Cardiac muscle cell (in vitro differentiated cells and primary cell): ENCODE data around the gene ALDH1L1. TPM values are rescaled to one million over a fixed set of nuclear protein-coding genes. Genes with fewer than 3 reads are reported as not detected.

Source experiments
- DNase-seq, 2 donors: peaks; one replicate each; pipeline versions ENCODE4 v3.0.0 to v3.0.0-alpha.2; 2010 to 2017; ENCODE audit warnings: low read depth in 1 of 2, low spot score in 1 of 2
- H3K27ac ChIP-seq: fragments of 200-600 bp; sonication (generic); 2 replicates; pipeline ENCODE4 v1.5.1; 2016
- H3K27me3 ChIP-seq: fragments of 200-600 bp; sonication (generic); 2 replicates; pipeline ENCODE4 v1.6.0; 2016; ENCODE audit warnings: control low read depth
- H3K36me3 ChIP-seq: fragments of 200-600 bp; sonication (generic); 2 replicates; pipeline ENCODE4 v1.5.1; 2016; ENCODE audit warnings: control low read depth
- H3K4me1 ChIP-seq: fragments of 200-600 bp; sonication (generic); 2 replicates; pipeline ENCODE4 v1.8.1; 2017; ENCODE audit warnings: low read depth, mild to moderate bottlenecking, mixed run types
- H3K4me3 ChIP-seq: fragments of 200-600 bp; sonication (generic); 2 replicates; pipeline ENCODE4 v1.5.1; 2016; ENCODE audit warnings: mild to moderate bottlenecking
- H3K9me3 ChIP-seq: fragments of 200-600 bp; sonication (generic); 2 replicates; pipeline ENCODE4 v1.5.1; 2017; ENCODE audit warnings: low read depth, mild to moderate bottlenecking, control low read depth
- CTCF ChIP-seq: IDR thresholded peaks from 2 replicates; pipeline ENCODE4 v1.5.1; 2012; ENCODE audit warnings: low read depth, mild to moderate bottlenecking, low read length
- polyA plus RNA-seq: library from polyadenylated mRNA; unstranded; fragments of >200 nt; fragmentation: Nextera tagmentation; extraction: Ambion mirVana; gene quantifications from 2 replicates; pipeline ENCODE4 v1.2.1, GENCODE V29; 2016
- total RNA-seq: library from RNA; depleted of rRNA; stranded (reverse); fragments of >200 nt; gene quantifications from 2 replicates; pipeline ENCODE4 v1.2.3, GENCODE V29; 2016

The ALDH1L1 gene
- total and polyA plus RNA-seq, 2 experiments from 2014 or later = 0.98 to 2.6 TPM

DNA sequence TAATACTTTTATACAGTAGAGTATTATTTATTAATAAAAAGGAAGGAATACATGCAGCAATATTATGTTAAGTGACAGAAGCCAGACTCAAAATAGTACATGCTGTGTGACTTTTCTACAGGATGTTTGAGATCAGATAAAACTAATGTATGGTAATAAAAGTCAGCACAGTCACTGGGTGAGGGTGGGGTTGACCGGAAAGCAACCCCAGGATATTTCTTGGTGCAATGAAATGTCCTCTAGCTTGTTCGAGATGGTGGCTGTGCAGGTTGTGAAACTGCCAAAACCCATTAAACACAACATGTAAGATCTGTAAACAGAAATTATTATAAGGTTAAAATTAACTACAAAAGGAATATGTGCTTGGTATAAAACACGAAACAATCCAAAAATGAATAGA lies 20.8 kb upstream of the ALDH1L1 start:
- no peaks in the 10 kb centered on the region for H3K9me3 ChIP-seq
- DNase-seq = no peak
- H3K27me3 ChIP-seq = no peaks in the 10 kb centered on the region
- no peaks in the 10 kb centered on the region for H3K36me3 ChIP-seq
- no peak for TF ChIP-seq CTCF
- H3K4me1 ChIP-seq = no peaks in the 10 kb centered on the region
- no peak overlapping the region for H3K27ac ChIP-seq
- H3K4me3 ChIP-seq = no peak overlapping the region

DNA sequence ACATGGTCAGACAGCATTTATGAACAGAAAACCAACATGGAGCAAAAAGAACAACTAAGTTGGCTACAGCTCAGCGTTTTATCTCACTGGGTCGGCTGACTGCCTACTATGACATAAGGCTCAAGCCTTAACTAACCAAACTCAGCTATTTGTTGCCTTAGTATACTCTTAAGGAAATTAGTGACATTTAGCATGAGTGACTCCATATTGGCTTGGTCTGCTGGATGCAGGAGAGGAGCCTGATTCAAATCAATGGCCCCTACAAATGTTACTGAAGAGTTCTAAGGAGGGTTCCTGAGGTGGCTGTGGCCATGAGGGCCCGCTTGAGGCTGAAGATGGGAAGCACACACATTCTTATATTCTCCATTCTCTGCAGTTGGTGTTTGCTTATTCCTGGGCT lies 20.1 kb upstream of the ALDH1L1 start:
- H3K4me3 ChIP-seq = no peak overlapping the region
- H3K36me3 ChIP-seq = no peaks in the 10 kb centered on the region
- no peaks in the 10 kb centered on the region for H3K27me3 ChIP-seq
- H3K27ac ChIP-seq = no peak overlapping the region
- no peaks in the 10 kb centered on the region for H3K9me3 ChIP-seq
- peak in 1 of 2 donors; percentile 28 for DNase-seq
- no peak for TF ChIP-seq CTCF
- H3K4me1 ChIP-seq = no peaks in the 10 kb centered on the region

- no peak overlapping the region for H3K27ac ChIP-seq
- H3K36me3 ChIP-seq = no peaks in the 10 kb centered on the region
- no peak for DNase-seq
- no peak overlapping the region for H3K4me3 ChIP-seq
- no peaks in the 10 kb centered on the region for H3K9me3 ChIP-seq
- H3K27me3 ChIP-seq = no peaks in the 10 kb centered on the region
- H3K4me1 ChIP-seq = no peaks in the 10 kb centered on the region
- no peak for TF ChIP-seq CTCF
Measured at GRCh38 chr3:126199256-126199655, 18.9 kb upstream of the ALDH1L1 start.

- no peak overlapping the region for H3K27ac ChIP-seq
Measured at GRCh38 chr3:126197854-126198584, 17.6 kb upstream of the ALDH1L1 start.

DNA sequence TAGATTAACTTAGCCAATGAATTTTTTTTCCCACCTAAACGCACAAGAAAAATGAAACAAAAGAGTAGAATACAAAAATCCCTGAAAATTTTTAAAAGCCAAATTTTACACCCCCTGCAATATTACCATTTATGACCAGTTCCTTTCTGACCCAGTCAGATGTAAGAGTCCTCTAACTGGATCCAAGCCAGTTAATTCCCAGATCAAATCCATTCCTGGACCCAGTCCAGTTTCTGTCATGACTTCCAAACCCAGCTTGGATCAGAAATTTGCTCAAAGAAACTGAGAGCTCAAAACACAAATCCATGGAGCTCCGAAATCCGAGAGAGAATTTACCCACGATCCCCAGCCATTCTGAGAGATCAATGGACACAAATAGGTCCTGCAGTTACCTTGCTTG lies 17.0 kb upstream of the ALDH1L1 start:
- H3K4me3 ChIP-seq = no peak overlapping the region
- H3K27me3 ChIP-seq = no peaks in the 10 kb centered on the region
- DNase-seq = no peak
- no peak overlapping the region for H3K27ac ChIP-seq
- H3K4me1 ChIP-seq = no peaks in the 10 kb centered on the region
- TF ChIP-seq CTCF = no peak
- no peaks in the 10 kb centered on the region for H3K36me3 ChIP-seq
- no peaks in the 10 kb centered on the region for H3K9me3 ChIP-seq

More at GRCh38 chr3:126197854-126198584, 17.6 kb upstream of the ALDH1L1 start:
- H3K4me3 ChIP-seq = no peak overlapping the region
- H3K9me3 ChIP-seq = no peaks in the 10 kb centered on the region
- TF ChIP-seq CTCF = peak; percentile 93
- no peaks in the 10 kb centered on the region for H3K36me3 ChIP-seq
- DNase-seq = peak; percentile 52 to 79
- no peaks in the 10 kb centered on the region for H3K27me3 ChIP-seq
- no peaks in the 10 kb centered on the region for H3K4me1 ChIP-seq
